Gastrocnemius medialis (tissue), 4 donors: ENCODE results near the gene DEPP1.

Experiments
- CTCF ChIP-seq, 5 experiments: fragments of 450-650 bp in 3 of 5; fragments of 200-600 bp in 2 of 5; sonication (generic) in 2 of 5; IDR thresholded peaks in 4 of 5; conservative IDR thresholded peaks in 1 of 5; 1 replicate in 4 of 5; 2 replicates in 1 of 5; pipeline ENCODE4 v1.5.1; 2016 to 2019; ENCODE audit warnings: antibody characterized with exemption in 5 of 5, mild to moderate bottlenecking in 3 of 5, moderate library complexity in 3 of 5
- POLR2A ChIP-seq, 2 donors: fragments of 450-650 bp; IDR thresholded peaks; one replicate each; pipeline ENCODE4 v1.6.1; 2017; ENCODE audit warnings: antibody characterized with exemption in 2 of 2, mild to moderate bottlenecking in 2 of 2, moderate library complexity in 2 of 2

- TF ChIP-seq CTCF (IDR thresholded peaks at IDR 0.05 in 4 of 5, conservative IDR thresholded peaks at IDR 0.05 in 1 of 5) (no peak), POLR2A (IDR thresholded peaks at IDR 0.05) (no peak)
These were observed 18.6 kb upstream of the DEPP1 start for GRCh38 chr10:44997105-44997748.
